Nephron progenitor cell (in vitro differentiated cells): ENCODE data around the gene KRT80.
A peak's percentile ranks its signal among the peaks of the same experiment; 100 is the strongest.

ENCODE experiments used
- DNase-seq: peaks from one replicate; pipeline ENCODE4 v3.0.0; 2021
- H3K27ac Mint-ChIP-seq: 2 replicates; pipeline ENCODE4 v1.8.0; 2021; ENCODE audit warnings: mild to moderate bottlenecking, moderate library complexity, mixed read lengths
- H3K27me3 Mint-ChIP-seq: 2 replicates; pipeline ENCODE4 v1.8.0; 2021; ENCODE audit warnings: mild to moderate bottlenecking, low read depth, mixed read lengths; ENCODE audit not compliant: poor library complexity
- H3K36me3 Mint-ChIP-seq: 2 replicates; pipeline ENCODE4 v1.8.0; 2021; ENCODE audit warnings: low read depth, mixed read lengths
- H3K4me1 Mint-ChIP-seq: 2 replicates; pipeline ENCODE4 v1.8.0; 2021; ENCODE audit warnings: mixed read lengths
- H3K4me3 Mint-ChIP-seq: 2 replicates; pipeline ENCODE4 v1.8.0; 2021; ENCODE audit warnings: mild to moderate bottlenecking, moderate library complexity, mixed read lengths
- H3K9me3 Mint-ChIP-seq: 2 replicates; pipeline ENCODE4 v1.8.0; 2021; ENCODE audit warnings: mild to moderate bottlenecking, moderate library complexity, mixed read lengths
- TF ChIP-seq, protein P1 (sequence below): fragments of 200-600 bp; sonication (generic); IDR thresholded peaks from 2 replicates; pipeline ENCODE4 v1.5.0; 2021; ENCODE audit warnings: antibody characterized with exemption

Gene KRT80

DNA sequence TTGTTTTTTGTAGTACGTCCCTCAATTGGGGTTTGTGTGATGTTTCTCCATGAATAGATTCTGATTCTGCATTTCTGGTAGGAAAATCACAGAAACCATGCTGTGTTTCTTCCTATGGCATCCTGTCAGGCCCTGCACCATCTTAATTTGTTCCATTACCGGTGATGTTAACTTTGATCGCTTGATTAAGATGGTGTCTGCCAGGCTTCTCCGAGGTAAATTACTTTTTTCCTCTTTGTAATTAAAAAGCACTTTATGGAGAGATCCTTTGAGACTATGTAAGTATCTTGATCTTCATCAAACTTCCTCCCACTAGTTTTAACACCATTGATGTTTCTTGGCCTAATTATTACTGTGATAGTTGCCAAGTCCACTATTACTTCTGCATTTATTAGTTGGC is 26.2 kb upstream of the KRT80 start:
- Mint-ChIP-seq H3K4me1 (peaks cover 3% of the 10 kb centered on the region), H3K9me3 (no peaks in the 10 kb centered on the region), H3K4me3 (no peak overlapping the region), H3K36me3 (no peaks in the 10 kb centered on the region), H3K27ac (no peak overlapping the region), H3K27me3 (peaks cover 40% of the 10 kb centered on the region)
- TF ChIP-seq, protein P1, sequence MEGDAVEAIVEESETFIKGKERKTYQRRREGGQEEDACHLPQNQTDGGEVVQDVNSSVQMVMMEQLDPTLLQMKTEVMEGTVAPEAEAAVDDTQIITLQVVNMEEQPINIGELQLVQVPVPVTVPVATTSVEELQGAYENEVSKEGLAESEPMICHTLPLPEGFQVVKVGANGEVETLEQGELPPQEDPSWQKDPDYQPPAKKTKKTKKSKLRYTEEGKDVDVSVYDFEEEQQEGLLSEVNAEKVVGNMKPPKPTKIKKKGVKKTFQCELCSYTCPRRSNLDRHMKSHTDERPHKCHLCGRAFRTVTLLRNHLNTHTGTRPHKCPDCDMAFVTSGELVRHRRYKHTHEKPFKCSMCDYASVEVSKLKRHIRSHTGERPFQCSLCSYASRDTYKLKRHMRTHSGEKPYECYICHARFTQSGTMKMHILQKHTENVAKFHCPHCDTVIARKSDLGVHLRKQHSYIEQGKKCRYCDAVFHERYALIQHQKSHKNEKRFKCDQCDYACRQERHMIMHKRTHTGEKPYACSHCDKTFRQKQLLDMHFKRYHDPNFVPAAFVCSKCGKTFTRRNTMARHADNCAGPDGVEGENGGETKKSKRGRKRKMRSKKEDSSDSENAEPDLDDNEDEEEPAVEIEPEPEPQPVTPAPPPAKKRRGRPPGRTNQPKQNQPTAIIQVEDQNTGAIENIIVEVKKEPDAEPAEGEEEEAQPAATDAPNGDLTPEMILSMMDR: no peak
- DNase-seq: no peak

DNA sequence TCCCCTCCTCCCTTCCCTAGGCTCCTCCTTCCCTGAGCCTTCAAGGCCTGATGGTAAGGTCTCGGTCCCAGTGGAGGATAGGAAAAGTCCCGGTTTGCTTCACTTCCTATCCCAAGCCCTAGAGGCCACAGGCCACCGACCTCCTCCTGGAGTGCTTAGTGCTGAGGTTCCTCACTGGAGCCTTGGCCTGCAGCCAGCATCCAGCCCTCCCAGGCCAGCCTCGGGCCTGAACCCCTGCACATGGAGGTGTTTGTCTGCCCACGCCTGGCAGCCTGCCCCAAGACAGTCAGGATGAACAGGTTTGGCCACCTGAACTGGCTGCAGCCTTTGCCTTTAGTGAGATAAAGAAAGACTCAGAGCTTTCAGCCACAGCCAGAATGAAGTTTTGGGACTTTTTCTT is 25.4 kb upstream of the KRT80 start:
- TF ChIP-seq, protein P1: no peak
- Mint-ChIP-seq H3K27ac (no peak overlapping the region), H3K4me3 (no peak overlapping the region), H3K9me3 (no peaks in the 10 kb centered on the region), H3K4me1 (peaks cover 3% of the 10 kb centered on the region), H3K27me3 (peaks cover 40% of the 10 kb centered on the region), H3K36me3 (no peaks in the 10 kb centered on the region)
- DNase-seq: no peak

DNA sequence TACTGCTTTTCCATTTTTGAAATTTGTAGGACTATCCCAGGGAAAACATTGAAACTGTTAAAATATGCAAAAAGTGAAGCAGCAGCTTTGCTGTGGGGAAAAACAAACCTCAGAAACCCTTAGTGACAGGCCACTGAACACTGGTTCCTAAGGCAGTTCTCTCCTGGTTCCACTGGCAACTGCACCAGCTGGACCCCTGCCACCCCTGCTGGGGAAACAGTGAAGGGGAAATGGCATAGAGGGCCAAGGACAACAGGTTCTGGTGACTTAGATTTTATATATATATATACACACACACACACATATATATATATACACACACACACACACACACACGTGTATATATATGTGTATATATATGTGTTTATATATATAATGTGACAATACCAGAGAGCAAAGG is 25.0 kb upstream of the KRT80 start:
- DNase-seq: no peak
- H3K27me3 Mint-ChIP-seq: peaks cover 36% of the 10 kb centered on the region
- no peaks in the 10 kb centered on the region for H3K9me3 Mint-ChIP-seq
- H3K27ac Mint-ChIP-seq: no peak overlapping the region
- TF ChIP-seq, protein P1: no peak
- H3K4me1 Mint-ChIP-seq: peaks cover 3% of the 10 kb centered on the region
- H3K36me3 Mint-ChIP-seq: no peaks in the 10 kb centered on the region
- no peak overlapping the region for H3K4me3 Mint-ChIP-seq

DNA sequence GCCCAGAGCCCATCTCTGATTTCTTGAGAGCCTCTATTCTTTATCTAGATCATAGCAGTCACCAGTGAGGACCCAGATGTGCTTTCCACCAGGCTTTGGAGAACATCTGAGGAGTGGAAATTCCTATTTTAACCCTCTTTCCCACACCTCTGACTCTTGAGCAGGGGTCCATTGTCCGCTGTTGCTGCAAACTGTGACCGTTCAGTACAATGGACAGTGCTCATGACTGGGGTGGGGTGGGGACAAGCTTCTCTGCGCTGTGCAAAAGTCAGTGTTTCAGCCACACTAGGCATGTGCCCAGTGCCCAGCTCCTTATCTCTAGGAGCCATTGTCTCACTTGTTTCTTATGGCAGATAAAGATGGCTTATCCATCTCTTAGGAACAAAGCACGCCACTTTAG is 24.3 kb upstream of the KRT80 start:
- Mint-ChIP-seq H3K36me3 (no peaks in the 10 kb centered on the region), H3K4me3 (no peak overlapping the region), H3K9me3 (no peaks in the 10 kb centered on the region), H3K4me1 (peaks cover 9% of the 10 kb centered on the region), H3K27ac (no peak overlapping the region), H3K27me3 (peaks cover 32% of the 10 kb centered on the region)
- peak; percentile 24 for DNase-seq
- TF ChIP-seq, protein P1: no peak

DNA sequence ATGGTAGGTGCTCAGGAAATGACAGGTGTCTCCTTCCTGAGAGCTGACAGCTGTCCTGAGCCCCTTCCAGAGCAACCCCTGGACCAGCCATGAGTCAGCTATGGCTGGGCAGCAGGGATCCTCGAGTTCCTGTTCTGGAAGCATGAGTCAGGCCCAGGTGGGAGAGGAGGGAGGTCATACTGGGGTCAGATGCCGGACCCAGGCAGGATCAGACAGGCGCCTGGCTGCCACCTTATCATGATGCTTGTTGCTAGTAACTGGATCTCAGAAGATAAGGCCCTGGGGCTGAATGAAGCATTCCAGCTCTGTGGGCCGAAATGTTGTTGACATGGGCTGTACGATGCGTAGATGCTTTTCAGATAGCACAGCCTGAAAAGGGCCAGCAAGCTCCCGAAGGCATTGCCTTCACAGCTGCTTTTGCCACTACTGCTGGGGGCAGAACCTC is 23.8 kb upstream of the KRT80 start:
- H3K27me3 Mint-ChIP-seq: peaks cover 27% of the 10 kb centered on the region
- no peaks in the 10 kb centered on the region for H3K36me3 Mint-ChIP-seq
- H3K4me1 Mint-ChIP-seq: peaks cover 14% of the 10 kb centered on the region
- no peak overlapping the region for H3K4me3 Mint-ChIP-seq
- no peaks in the 10 kb centered on the region for H3K9me3 Mint-ChIP-seq
- H3K27ac Mint-ChIP-seq: no peak overlapping the region
- no peak for DNase-seq
- TF ChIP-seq, protein P1: no peak

DNA sequence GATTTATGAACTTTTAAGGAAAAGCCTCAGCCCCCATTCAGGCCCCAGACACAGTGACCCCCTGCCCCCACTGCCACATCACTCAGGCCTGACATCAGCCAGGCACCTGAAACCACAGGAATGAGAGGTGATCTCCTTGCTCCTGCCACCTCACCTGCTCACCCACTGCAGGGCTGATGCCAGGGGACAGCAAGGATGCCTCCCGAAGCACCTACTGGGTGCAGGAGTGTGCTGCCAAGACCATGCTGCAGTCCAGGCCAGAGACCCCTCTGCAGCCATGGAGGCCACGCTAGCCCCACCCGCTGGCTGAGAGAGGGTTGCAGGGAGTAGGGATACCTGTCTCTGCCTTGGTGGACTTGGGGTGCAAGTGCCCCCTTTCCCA is 22.6 kb upstream of the KRT80 start:
- no peak overlapping the region for H3K4me3 Mint-ChIP-seq
- H3K27ac Mint-ChIP-seq: no peak overlapping the region
- H3K9me3 Mint-ChIP-seq: no peaks in the 10 kb centered on the region
- H3K4me1 Mint-ChIP-seq: peaks cover 20% of the 10 kb centered on the region
- DNase-seq: no peak
- no peaks in the 10 kb centered on the region for H3K36me3 Mint-ChIP-seq
- TF ChIP-seq, protein P1: no peak
- peaks cover 18% of the 10 kb centered on the region for H3K27me3 Mint-ChIP-seq
